HL-60 (cell line): ENCODE measurements around the gene LMF1.

Experiments used
- DNase-seq, 2 experiments: peaks; one replicate each; pipeline ENCODE4 v3.0.0-alpha.2; 2010 to 2020; ENCODE audit warnings: low read depth in 1 of 2, low spot score in 1 of 2
- H3K27ac ChIP-seq: fragments of 250-450 bp; sonication (Bioruptor Pico); replicated peaks from 2 replicates; pipeline ENCODE4 v1.5.1; 2020; ENCODE audit warnings: mild to moderate bottlenecking, moderate library complexity
- H3K27me3 ChIP-seq: fragments of 250-450 bp; sonication (Bioruptor Pico); 2 replicates; pipeline ENCODE4 v1.5.1; 2021; ENCODE audit warnings: mild to moderate bottlenecking, moderate library complexity; ENCODE audit not compliant: insufficient read depth, poor library complexity, severe bottlenecking
- H3K4me3 ChIP-seq: replicated peaks from 2 replicates; pipeline ENCODE4 v1.5.1; 2011; ENCODE audit warnings: mild to moderate bottlenecking, control low read depth, low read length; ENCODE audit not compliant: insufficient read depth
- CTCF ChIP-seq: IDR thresholded peaks from one replicate; pipeline ENCODE4 v1.5.1; 2011; ENCODE audit warnings: low read length, control low read depth, inconsistent platforms; ENCODE audit not compliant: insufficient read depth
- GABPA ChIP-seq: IDR thresholded peaks from 2 replicates; pipeline ENCODE4 v1.6.1; 2012; ENCODE audit warnings: low read depth
- POLR2AphosphoS5 ChIP-seq: IDR thresholded peaks from 2 replicates; pipeline ENCODE4 v1.6.1; 2012; ENCODE audit warnings: low read depth
- REST ChIP-seq: IDR thresholded peaks from 2 replicates; pipeline ENCODE4 v1.6.1; 2012; ENCODE audit warnings: low read depth; ENCODE audit not compliant: insufficient replicate concordance
- SPI1 ChIP-seq: IDR thresholded peaks from 2 replicates; pipeline ENCODE4 v1.6.1; 2012; ENCODE audit warnings: low read depth, mild to moderate bottlenecking, borderline replicate concordance

LMF1 gene

GRCh38 chr16:980595-980854 is 9.7 kb upstream of the LMF1 start:
- H3K4me3 ChIP-seq: no peak overlapping the region
- no peak for DNase-seq
- peaks cover 44% of the 10 kb centered on the region for H3K27me3 ChIP-seq
- no peak overlapping the region for H3K27ac ChIP-seq
- TF ChIP-seq REST: no peak
- TF ChIP-seq CTCF: no peak
- no peak for TF ChIP-seq GABPA
- TF ChIP-seq POLR2AphosphoS5: no peak
- TF ChIP-seq SPI1: no peak

GRCh38 chr16:979859-980594 is 9.2 kb upstream of the LMF1 start:
- H3K27me3 ChIP-seq: peaks cover 44% of the 10 kb centered on the region
- H3K4me3 ChIP-seq: no peak overlapping the region
- TF ChIP-seq REST (no peak), SPI1 (no peak), GABPA (no peak), POLR2AphosphoS5 (no peak), CTCF (no peak)
- DNase-seq: no peak
- H3K27ac ChIP-seq: no peak overlapping the region

GRCh38 chr16:979147-979546 is 8.4 kb upstream of the LMF1 start:
- TF ChIP-seq GABPA: no peak
- no peak for TF ChIP-seq POLR2AphosphoS5
- Histone ChIP-seq H3K27ac (no peak overlapping the region), H3K27me3 (peaks cover 43% of the 10 kb centered on the region), H3K4me3 (no peak overlapping the region)
- DNase-seq: no peak

GRCh38 chr16:978403-978802 is 7.6 kb upstream of the LMF1 start:
- Histone ChIP-seq H3K4me3 (no peak overlapping the region), H3K27ac (no peak overlapping the region), H3K27me3 (peaks cover 42% of the 10 kb centered on the region)
- no peak for TF ChIP-seq SPI1
- no peak for TF ChIP-seq POLR2AphosphoS5
- TF ChIP-seq GABPA: no peak
- no peak for TF ChIP-seq CTCF
- no peak for TF ChIP-seq REST
- DNase-seq: no peak
